H54 (cell line): ENCODE measurements around the gene ARHGEF12.

Experiments
- DNase-seq: peaks from one replicate; pipeline ENCODE4 v3.0.0; 2011; ENCODE audit warnings: low spot score, mixed read lengths; ENCODE audit not compliant: insufficient read length
- FAIRE-seq: peaks from 3 replicates; lab custom pipeline; 2011; peaks lifted over from hg19 to GRCh38; lab: Jason Lieb, UNC
- POLR2A ChIP-seq: IDR thresholded peaks from 2 replicates; pipeline ENCODE4 v1.6.1; 2011; ENCODE audit warnings: low read depth, mild to moderate bottlenecking, low read length

Gene ARHGEF12

DNA sequence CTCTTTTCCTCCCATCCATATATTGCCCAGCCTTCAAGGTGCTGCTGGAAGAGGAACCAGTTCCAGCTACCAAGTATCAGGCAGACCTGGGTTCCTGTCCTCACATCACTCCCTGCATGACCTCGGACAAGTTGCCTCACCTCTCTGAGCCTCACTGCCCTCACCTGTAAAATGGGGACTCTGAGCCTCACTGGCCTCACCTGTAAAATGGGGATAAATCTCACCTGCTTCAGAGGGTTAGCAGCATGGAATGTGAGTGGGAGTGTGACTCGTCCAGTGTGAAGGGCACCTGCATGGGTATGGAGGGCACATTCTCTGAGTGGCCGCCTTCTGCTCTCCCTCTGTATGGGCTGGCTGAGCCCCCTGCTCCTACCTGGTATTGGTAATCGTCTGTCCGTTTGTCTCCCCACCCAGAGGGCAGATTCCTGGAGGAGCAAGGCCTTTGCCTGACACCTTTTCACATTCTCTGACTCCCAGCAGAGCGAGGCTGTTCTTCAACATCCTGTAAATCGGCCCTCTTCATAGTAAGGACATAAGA lies 179.0 kb downstream of the ARHGEF12 start:
- FAIRE-seq (no peak), DNase-seq (no peak)
- no peak for TF ChIP-seq POLR2A

DNA sequence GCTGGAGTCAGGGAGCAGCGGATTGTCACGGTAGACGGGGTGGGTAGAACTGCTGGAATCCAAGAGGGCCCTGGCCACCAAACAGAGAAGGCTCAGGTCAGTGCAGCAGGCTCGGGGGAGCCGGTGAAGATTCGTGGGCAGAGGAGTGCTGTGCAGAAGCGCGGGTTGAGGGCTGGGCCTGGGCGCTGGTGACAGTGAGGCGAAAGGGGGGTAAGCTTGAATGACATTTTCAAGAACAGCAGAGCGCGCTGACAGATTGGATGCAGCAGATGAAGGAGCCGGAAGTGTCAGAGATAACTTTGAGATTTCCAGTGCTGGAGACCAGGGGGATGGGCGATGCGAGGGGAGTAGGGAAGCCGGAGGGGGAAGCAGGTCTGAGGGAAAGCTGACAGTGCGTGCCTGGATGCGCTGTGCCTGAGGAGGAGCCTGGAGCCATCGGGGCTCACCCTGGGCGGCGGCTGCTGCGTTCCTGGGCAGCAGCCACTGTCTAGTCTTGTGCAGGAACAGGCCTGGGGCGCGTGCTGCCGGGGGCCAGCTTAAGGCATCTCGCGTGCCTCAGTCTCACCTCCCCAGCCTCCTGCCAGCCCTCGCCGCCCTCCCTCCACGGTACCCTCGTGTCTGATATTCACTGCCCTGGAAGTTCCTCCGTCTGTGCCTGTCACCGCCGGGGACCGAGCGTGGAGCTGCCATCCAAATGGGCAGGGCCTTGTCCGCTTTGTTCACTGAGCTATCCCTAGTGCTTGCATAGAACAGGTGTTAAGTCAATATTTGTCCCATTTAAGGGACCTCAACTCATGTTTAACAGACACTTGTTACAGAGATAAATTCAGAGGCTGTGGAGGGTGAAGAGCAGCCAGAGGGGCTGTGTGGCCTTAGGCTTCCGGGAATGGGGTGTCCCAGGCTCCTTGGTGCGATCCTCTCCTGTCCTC lies 180.5 kb downstream of the ARHGEF12 start:
- no peak for TF ChIP-seq POLR2A
- FAIRE-seq (no peak), DNase-seq (no peak)

DNA sequence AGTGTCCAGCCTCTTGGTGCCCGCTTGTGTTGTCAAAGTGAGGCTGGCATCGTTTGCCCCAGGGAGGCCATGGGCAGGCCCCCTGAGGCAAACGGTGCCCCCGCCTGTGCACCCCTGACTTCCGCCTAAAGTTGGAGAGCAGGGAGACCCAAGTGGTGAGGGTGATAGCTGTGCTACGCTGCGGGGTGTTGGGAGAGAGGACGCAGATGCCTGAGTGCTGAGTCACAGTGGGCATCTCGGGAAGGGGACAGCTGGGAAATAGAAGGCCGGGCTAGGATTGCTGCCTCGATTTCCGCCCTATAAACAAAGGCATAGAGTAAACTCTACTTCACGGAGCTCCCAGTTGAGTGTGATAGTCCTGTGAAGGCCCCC lies 181.2 kb downstream of the ARHGEF12 start:
- no peak for TF ChIP-seq POLR2A
- DNase-seq: no peak
- FAIRE-seq: no peak

DNA sequence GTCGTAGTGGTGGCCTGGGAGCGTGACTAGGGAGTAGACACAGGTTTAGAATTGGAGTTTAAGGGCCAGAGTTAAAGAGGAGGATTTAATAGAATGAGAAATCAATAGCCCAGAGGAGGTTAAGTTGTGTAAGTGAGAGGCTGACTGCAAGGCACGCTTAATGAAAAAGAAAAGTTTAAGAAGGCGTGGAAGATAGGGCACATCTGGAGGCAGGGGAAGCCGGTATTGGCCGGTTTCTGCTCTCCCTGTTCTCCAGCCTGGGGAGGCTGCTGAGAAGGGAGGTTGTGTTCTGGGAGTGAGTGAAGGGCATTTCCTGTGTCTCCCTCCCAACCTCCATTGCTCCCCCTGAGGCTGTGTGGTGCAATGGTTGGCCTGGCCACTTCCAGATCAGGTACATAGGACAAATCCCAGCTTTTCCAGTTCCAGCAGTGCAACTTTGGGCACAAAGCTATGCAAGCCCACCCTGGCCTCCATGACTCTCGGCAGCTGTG lies 181.6 kb downstream of the ARHGEF12 start:
- DNase-seq (no peak), FAIRE-seq (no peak)
- no peak for TF ChIP-seq POLR2A

DNA sequence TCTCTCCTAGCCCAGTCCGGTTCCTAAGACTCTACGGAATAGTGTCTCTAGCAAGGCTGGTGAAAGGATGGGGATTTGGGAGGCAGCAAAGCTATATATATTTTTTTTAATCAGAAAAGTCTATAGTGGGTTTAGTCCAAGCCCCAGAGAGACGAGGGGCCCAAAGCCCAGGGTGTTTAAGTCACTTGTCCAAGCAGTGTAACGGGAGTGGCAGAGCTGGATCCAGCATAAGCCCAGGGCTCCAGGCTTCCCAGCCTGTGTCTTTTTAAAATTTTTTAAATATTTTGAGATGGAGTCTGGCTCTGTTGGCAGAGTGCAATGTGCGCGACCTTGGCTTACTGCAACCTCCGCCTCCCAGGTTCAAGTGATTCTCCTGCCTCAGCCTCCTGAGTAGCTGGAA lies 182.1 kb downstream of the ARHGEF12 start:
- DNase-seq (no peak), FAIRE-seq (no peak)
- TF ChIP-seq POLR2A: no peak

DNA sequence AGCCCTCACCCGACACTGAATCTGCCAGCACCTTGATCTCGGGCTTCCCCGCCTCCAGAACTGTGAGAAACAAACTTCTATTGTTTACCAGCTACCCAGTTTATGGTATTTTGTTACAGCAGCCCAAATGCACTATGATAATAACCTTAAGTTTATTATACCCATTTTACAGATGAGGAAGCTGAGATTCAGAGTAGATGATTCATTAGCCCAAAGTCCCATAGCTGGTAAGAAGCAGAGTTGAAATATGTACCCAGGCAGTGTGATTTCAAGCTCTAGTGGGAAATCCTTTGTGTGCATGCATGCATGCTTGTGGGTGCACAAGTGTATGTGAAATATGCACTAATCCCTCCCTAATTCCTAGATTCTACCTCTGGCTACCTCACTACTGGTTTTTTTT lies 183.3 kb downstream of the ARHGEF12 start:
- TF ChIP-seq POLR2A: no peak
- FAIRE-seq: no peak
- no peak for DNase-seq

DNA sequence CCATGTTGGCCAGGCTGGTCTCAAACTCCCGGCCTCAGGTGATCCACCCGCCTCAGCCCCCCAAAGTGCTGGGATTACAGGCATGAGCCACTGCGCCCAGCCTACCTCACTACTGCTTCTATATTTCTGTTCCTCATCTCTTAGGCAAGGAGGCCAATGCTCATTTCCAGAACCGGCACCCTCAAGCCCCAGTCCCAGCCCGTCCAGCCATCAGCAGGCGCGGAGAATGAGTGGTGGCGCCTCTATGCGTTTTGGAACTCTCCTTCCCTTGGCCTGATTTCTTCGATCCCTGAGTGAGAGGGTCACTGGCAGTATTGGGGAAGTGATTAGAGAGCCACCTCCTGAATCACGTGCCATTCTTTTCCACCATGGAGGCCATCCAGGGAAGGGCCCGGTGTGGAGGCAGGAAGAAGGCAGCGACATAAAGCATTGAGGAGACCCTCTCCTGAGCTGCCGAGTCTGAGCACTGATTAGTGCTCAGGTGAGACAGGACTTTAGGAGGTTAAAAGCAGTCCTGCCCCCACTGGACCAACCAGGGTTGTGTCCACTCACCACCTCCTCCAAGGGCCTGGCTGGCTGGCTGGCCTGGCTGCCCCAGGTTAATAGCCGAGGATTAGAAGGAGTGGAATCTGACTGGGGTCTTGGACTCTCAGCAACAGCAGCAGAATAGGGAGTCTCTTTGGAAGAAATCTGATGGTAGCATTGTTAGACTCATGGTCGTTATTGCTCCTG lies 184.0 kb downstream of the ARHGEF12 start:
- FAIRE-seq (no peak), DNase-seq (no peak)
- no peak for TF ChIP-seq POLR2A

DNA sequence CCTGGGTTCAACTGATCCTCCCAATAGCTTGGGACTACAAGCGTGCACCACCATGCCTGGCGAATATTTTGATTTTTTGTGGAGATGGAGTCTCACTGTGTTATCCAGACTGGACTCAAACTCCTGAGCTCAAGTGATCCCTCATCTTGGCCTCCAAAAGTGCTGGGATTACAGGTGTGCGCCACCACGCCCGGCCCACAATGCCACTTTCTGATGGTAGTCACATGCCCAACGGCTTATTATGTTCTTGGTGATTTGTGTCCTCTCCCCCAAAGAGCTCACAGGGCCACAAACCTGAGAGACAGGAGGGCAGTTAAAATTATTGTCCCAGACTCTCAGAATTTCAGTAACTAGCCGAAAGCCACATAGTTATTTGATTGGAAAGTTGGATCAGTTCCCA lies 185.0 kb downstream of the ARHGEF12 start:
- FAIRE-seq: no peak
- no peak for TF ChIP-seq POLR2A
- DNase-seq: no peak

DNA sequence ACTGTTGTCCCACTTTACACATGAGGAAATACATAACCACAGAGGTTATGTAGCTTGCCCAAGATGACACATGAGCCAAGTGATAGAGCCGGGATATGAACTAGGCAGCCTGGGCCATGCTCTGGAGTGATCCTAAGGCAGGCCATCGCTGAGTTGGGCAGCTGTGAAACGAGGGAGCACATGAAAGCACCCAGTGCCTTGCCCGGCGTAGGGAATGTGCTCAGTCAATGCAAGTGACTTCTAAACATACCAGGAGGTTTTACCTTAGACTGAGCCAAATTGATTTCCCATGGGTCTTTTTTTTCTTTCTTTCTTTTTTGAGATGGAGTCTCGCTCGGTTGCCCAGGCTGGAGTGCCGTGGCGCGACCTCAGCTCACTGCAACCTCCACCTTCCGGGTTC lies 185.8 kb downstream of the ARHGEF12 start:
- no peak for TF ChIP-seq POLR2A
- FAIRE-seq (no peak), DNase-seq (no peak)

DNA sequence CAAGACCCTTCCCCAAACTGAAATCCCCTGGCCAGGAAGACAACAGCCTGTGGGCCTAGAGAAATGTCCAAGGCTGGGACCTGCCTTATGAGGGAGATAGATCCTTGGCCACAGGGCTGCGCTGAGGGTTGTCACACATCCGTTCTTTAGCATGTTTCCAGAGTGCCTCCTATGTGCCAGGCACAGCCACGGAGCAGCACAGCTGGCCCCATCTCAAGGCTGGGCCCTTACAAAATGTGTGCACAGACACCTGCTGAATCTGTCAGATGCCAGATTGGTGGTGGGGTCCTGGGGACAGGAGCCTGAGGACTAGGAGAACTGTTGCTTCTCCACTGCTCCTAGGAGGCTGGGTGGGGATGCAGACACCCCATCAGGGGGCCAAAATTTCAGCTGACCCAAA lies 186.5 kb downstream of the ARHGEF12 start:
- FAIRE-seq: no peak
- TF ChIP-seq POLR2A: no peak
- DNase-seq: no peak

DNA sequence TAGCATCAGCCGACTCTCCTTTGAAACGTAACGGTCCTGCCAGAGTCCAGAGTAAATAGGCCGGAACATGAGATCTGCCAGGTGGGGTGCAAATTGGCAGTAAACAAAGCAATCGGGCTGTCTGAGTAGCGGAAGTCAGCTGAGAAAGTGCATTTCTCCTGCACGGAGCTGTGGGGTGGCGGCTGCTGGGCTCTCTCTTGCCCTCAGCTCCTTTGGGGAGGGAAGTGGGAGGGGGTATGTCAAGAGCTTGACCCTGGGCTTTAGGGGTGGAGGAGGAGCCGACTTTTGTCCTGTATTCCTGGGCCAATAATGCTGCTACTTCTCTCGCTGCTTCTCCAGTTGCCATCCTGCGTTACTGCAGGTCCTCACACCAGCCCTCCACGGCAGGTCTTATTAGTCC lies 187.0 kb downstream of the ARHGEF12 start:
- no peak for TF ChIP-seq POLR2A
- DNase-seq (no peak), FAIRE-seq (no peak)

DNA sequence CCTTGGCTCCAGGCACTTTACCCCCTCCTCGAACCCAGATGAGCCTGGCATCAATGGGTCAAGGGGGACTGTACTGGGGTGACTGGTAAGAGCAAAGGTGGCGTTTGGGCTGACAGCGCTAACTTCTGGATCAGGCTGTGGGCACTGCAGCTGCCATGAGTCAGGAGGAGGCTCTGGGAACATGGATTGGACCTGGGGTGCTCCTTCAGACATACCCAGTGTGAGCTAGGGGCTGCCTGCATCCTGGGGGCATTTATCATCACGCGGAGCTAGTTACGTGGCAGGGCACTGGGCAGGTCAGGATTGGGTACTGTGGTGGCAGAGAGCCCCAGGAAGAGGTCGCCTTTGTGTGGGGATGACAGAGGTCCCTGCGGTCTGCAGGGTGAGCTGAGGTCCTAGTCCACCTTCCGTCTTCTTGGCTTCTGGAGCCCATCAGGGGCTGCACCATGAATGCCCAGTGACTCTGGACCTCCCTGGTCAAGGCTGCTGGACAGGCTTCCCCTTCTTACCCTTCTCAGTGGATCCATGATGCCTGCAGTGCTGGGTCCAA lies 188.4 kb downstream of the ARHGEF12 start:
- TF ChIP-seq POLR2A: no peak
- FAIRE-seq (no peak), DNase-seq (no peak)

DNA sequence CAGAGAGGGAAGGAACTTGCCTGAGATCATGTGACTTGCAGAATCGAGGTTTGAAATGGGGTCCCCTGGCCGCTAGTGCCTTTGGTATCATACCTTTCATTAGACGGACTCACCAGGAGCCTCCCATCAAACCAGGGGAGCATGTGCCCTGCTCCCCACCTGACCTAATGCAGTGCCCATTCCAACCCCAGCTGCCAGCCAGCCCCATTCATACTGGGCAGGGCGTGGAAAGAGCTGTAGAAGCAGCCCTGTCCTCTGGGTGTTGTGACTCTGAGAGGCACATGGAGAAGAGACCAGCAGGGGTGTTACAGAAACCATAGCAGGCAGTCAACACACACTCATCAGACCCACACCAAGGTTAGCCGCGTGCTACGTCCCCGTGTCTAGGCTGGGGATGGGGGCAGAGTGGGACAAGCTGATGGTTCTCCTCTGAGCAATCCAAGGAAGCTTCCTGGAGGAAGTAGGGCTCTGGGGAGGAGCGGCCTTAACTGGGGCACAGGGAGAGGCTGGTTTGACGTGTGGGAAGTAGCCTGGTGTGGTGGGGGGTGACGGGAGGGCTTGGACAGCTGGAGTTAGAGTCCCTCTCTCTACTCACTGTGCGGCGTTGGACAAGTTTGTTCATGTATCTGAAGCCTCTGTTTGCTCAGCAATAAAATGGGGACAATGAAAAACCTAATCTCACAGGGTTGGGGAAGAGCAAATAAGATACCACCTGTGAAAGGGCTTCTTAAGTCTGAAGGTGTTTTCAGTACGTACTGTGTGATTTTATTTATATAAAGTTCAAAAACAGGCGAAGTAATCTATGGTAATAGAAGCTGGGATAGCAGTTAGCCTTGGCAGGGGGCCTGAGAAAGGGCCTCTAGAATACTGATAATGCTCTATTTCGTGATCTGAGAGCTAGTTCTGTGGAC lies 189.3 kb downstream of the ARHGEF12 start:
- no peak for TF ChIP-seq POLR2A

DNA sequence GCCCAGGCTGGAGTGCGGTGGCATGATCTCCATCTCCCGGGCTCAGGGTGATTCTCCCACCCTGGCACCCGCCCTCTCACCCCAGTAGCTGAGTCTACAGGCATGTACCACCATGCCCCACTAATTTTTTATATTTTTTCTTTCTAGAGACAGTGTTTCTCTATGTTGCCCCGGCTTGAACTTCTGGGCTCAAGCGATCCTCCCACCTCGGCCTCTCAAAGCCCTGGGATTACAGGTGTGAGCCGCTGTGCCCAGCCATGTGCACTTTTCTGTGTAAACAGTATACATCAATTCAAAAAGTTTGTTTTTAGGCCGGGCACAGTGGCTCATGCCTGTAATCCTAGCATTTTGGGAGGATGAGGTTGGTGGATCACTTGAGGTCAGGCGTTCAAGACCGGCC lies 190.0 kb downstream of the ARHGEF12 start:
- TF ChIP-seq POLR2A: no peak
- no peak for FAIRE-seq
- no peak for DNase-seq

More for the DNA sequence above, 189.3 kb downstream of the ARHGEF12 start:
- FAIRE-seq (no peak), DNase-seq (no peak)
